GM12874 (cell line): ENCODE results near the gene SLC1A4.

Experiments
- CTCF ChIP-seq: IDR thresholded peaks from 2 replicates; pipeline ENCODE4 v1.5.1; 2011; ENCODE audit warnings: low read depth, mild to moderate bottlenecking, control low read depth, low read length, moderate library complexity; ENCODE audit not compliant: insufficient read depth

Gene SLC1A4

GRCh38 chr2:64979744-64980143 is 9.5 kb upstream of the SLC1A4 start:
- TF ChIP-seq CTCF: no peak

- TF ChIP-seq CTCF: no peak
These were observed 9.0 kb upstream of the SLC1A4 start for GRCh38 chr2:64980183-64980582.

DNA sequence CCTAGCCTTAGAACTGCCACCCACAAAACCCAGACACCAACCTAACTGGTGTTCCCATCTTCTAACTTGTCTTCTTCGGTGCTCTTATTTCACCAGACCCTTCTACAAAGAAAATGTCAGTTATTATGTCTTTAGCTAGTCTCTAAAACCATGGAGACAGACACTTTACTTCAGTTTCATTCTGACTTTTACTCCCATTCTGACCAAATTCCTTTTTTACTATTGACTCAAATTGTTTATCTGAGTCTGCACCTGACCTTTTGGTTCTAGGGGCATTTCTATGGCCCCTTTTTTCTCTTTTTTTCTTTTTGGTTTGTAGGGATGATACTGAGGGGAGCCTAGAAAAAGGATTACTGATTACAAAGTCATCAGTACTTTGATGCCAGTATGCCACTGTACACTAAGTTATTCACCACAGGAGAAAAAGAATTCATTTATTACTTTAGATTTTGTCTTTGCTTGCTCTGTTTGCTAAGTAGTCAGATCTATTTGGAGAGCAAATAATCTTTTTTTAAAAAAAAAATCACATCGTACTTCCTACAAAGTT is 6.8 kb upstream of the SLC1A4 start:
- no peak for TF ChIP-seq CTCF

DNA sequence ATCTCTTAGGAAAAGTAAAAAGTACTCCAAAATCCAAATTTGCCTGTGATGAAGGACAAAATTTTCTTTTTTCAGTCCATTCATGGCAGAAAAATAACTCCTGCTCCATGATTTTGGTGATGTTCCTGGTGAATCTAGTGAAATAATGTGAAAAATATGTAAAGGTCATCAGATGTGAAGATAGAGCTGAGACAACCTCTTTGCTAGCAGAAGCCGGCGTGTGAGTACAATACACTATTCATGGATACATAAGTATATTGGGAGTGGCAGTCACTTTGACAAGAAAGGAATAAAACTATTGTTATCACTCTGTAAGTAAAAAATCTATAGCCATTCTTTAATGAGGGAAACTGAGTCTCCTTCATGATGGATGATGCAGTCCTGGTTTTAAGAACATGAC is 6.3 kb upstream of the SLC1A4 start:
- no peak for TF ChIP-seq CTCF

- TF ChIP-seq CTCF: no peak
These were observed 3.8 kb upstream of the SLC1A4 start for GRCh38 chr2:64985447-64985846.

DNA sequence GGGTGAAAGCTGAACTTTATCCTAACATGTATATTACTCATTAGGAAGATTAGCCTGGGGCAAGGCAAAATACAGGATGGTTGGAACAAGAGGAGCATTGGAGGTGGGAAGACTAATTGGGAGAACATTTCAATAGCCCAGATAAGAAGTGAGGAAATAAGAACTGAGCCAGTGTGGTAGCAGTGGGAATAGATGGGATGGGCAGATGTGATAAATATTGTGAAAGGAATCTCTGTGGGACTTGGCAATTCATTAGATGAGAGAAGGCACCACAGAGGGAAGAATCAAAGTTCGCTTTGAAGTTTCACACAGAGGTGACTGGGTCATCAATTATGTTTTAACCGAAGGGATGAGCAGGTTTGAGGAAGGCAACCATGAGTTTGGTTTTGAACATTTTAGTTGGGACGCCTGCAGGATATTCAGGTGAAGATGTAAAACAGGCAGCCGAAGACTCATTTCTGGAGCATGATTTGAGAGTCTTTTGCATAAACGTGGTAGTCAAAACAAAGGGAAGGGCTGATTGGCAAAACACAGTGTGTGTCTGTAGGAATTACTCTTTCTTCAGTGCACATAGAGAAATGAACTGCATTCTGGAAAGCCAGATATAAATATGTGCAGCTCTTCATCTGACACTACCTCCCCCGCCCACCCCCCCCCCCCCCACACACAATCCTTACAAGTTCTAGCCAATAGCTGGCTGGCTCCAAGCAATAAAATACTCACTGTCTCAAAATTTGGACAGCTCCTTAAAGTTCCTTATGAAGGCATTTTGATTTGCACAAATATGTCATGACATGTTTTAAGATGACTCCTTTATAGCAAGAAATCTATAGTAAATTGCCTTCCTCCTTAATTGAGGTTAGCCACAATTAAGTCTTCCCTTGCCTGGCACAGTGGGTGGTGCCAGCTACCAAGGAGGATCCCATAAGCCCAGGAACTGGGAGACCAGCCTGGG is 1.9 kb upstream of the SLC1A4 start:
- no peak for TF ChIP-seq CTCF

- TF ChIP-seq CTCF: no peak
These were observed 1.2 kb upstream of the SLC1A4 start for GRCh38 chr2:64987956-64988419.
